GM18858 (cell line): ENCODE measurements around the gene AGBL4.
"Not testable (repeated sequence)": the region's sequence is repeated elsewhere in the genome, so short reads cannot be mapped to it uniquely, and the experiment has no call there.

Experiments used
- ATAC-seq: cut with Tn5 transposase; IDR thresholded peaks from one replicate; pipeline ENCODE4 v1.9.1; 2021; ENCODE audit not compliant: unreplicated experiment

The AGBL4 gene

GRCh38 chr1:48563021-48563420 lies 1460.7 kb downstream of the AGBL4 start:
- no peak for ATAC-seq

- ATAC-seq = no peak
Observed at GRCh38 chr1:48561444-48561843, 1462.3 kb downstream of the AGBL4 start.

DNA sequence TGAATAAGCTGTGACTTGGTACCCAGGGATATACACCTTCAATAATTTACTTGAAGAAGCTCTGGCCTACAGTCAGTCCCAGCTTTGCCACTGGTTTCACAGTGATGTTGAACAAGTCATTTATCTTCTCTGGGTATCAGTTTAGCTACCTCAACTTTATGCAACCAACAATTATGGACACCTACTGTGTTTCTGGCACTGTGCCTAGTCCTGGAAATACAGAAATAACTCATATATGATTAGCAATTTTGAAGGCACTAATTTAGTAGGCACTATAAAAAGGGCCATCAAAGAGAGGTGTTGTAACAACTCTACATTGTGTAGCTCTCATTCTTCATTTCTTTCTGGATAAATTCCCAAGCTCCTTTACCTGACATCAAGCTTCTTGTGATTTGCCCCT lies 1463.2 kb downstream of the AGBL4 start:
- no peak for ATAC-seq

DNA sequence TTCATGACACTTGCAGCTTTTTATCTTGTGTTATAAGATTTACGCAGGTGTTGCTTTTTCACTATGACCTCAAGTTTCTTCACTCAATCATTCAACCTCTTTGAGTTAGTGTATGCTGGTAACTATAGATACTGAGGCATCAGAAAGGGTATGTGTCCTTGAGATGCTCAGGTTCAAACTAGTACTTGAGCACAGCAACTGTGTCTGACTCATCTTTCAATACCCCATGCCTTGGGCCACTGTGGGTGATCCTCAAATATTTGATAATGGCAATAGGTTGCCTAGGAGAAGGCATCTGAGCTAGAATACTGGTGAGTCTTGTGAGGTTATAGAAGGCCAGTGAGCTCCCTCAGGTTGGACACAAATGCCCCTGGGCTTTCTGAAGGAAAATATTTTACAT lies 1463.6 kb downstream of the AGBL4 start:
- ATAC-seq = no peak

DNA sequence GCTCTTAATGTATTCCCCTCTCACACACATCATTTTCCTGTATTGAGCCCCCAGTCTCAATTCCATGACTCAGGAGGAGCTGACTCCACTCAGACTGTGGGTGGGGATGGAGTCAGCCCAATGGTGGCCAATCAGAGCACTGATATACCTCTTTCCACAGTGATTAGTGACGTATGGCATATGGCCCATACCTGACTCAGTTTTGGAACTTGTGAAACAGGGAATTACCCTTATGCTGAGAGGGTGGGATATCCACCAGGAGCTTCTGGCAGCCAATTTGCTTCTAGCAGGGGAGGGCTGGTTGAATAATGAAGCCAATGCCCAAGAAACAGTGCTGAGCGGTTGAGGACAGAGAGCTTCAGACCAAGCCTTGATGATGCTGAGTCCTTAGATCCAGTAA lies 1465.4 kb downstream of the AGBL4 start:
- ATAC-seq = no peak

- no peak for ATAC-seq
Observed at GRCh38 chr1:48556186-48556850, 1467.4 kb downstream of the AGBL4 start.

DNA sequence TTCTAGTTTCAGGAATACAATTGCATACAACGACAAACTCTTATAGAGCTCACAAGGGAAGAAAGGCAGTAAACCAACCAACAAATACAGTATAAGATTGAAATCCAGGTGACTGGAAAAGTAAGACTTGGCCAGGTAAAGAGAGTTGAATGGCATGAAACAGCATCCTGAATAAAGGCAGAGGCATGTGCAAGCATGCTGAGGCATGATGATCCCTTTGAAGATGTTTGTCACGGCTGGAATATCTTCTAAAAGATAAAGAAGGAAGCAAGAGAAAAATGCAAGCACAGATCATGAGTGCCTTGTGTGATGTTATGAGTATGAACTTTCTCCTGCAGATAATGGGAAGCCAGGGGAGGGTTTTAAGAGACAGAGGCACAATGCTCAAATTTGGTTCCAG lies 1468.5 kb downstream of the AGBL4 start:
- ATAC-seq = no peak

- no peak for ATAC-seq
Observed at GRCh38 chr1:48552903-48553606, 1470.7 kb downstream of the AGBL4 start.

DNA sequence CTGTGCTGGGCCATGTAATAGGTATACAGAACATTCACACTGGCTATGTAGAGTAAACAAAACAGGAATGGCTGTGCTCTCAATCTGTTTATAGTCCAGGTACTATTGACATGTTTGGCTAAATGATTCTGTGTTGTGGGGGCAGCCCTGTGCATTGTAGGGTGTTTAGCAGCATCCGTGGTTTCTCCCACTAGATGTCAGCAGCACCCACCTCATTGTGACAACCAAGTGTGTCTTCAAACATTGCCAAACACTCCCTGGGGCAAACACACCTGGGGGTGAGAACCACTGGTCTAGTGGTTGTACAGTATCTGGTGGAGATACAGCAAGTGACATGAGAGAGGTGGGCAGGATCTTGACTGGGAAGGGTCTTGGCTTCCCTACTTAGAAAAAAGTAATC lies 1471.3 kb downstream of the AGBL4 start:
- ATAC-seq = no peak

GRCh38 chr1:48548985-48549384 lies 1474.8 kb downstream of the AGBL4 start:
- ATAC-seq = no peak

DNA sequence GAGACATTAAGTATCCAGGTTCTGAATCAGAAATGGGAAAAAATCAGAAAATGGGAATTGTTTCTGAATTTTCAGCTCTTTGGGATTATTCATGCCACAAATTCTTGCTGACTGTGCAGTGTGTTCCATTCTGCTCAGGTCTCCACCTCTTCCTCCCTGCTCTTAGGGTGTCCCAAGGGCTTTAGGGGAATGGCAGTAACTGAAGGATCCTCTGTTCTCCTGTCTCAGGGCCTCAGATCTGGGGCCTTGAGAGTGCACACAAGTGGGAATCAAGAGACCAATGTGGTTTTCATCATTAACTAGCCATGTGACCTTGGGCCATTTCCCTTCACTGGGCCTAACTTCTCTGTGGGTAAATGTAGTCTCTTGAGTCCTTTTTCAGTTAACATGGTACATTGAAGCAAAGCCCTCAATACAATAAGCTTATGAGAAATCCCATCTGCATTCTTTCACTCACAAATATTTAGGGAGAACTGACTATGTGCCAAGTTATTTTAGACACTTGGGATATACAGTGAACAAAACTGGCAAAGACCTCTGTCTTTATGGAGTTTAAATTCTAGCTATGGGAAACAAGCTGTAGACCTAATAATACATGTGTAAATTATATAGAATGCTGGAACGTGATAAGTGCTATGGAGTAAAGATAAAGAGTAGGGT lies 1476.1 kb downstream of the AGBL4 start:
- ATAC-seq = no peak

GRCh38 chr1:48543854-48544253 lies 1479.9 kb downstream of the AGBL4 start:
- ATAC-seq = no peak

DNA sequence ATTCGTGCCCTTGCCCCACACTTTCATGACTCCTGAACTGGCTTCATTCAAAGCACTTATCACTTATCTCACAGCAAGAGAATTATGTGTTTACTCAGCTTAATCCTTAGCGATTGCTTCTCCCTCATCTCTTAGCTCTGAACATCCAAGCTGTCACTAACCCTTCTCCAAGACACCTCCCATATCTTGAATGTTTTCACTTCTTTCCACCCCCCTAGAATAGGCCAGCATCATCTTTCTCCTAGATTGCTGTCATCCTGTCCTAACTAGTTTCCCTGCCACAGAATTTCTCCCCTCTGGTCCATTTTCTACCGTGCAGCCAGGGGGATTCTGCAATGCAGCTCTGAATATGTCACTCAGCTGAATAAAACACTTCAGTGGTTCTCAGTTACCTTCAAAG lies 1483.2 kb downstream of the AGBL4 start:
- ATAC-seq = no peak

GRCh38 chr1:48536477-48536876 lies 1487.3 kb downstream of the AGBL4 start:
- no peak for ATAC-seq

GRCh38 chr1:48532976-48533375 lies 1490.8 kb downstream of the AGBL4 start:
- no peak for ATAC-seq

DNA sequence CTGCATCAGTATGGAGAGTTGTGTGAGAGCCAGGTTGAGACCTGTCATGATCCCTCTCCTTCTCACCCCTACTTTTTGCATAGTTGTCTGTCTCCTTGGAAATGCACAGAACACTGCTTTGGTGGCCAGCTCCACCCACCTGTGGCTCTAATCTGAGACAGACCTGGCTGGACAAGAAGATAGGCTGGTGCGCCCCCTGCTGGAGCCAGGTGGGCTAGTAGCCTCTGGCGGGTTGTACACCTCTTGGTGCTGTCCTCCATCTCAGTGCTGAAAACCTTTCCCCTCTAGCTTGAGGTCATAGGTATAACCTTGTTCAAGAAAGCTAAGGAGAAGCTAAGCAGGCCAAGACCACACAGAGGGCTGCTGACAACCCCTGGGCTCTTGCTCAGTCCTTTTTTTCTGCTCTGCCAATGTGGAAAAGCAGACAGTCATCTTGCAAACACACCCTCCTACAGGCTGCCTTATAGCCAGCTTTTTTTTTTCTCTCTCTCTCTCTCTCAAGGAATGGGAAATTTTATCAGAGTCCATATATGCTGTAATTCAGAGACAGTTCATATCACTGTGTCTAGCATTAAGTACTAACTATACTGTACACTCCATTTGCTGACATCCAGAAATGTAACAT lies 1492.9 kb downstream of the AGBL4 start:
- ATAC-seq = peak; percentile 53

GRCh38 chr1:48527051-48527450 lies 1496.7 kb downstream of the AGBL4 start:
- no peak for ATAC-seq

DNA sequence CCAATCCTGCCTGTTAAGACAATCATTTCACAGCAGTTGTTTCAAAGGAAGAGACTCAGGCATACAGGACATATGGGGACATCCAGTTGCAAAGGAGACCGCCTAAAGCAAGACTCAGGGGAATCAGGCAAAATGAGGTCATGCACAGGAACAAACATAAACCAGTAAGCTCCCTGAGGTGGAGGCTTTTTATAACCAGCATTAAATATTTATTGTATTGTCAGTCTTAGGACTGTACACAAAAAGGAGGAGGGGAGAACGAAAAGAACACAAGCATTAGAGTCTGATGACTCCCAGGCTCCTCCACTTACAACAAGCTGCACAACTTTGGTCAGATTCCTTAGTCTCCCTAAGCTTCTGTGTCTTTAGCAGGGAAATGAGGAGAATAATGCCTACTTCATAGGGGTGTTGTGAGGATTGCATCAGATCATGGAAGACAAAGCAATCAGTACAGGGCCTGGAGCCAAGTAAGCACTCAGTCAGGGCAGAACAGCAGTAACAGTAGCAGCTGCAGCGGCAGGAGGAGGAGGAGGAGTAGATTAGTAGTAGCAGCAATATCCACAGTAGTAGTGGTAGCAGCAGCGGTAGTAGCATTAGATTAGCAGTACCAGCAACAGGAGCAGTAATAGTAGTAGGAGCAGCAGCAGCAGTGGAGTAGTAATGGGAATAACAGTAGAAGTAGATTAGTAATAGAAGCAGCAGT lies 1497.6 kb downstream of the AGBL4 start:
- no peak for ATAC-seq

GRCh38 chr1:48524892-48525467 lies 1498.8 kb downstream of the AGBL4 start:
- ATAC-seq = no peak

GRCh38 chr1:48523558-48523957 lies 1500.2 kb downstream of the AGBL4 start:
- ATAC-seq = no peak

DNA sequence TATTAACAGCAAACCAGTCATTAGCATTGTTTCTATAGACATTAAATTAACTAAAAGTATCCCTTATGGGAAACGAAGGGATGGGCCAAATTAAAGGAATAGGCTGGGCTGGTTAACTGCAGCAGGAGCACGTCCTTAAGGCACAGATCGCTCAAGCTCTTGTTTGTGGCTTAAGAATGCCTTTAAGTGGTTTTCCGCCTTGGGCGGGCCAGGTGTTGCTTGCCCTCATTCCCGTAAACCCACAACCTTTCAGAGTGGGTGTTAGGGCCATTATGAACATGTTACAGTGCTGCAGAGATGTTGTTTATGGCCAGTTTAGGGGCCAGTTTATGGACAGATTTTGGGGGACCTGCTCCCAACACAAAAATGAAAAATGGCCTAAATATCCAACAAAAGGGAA lies 1503.9 kb downstream of the AGBL4 start:
- not testable (repeated sequence) for ATAC-seq
